HepG2 (cell line): ENCODE measurements around the gene DTD2. TPM values are rescaled to one million over a fixed set of nuclear protein-coding genes. Genes with fewer than 3 reads are reported as not detected.

Experiments
- ATAC-seq: fragments of 200-7000 bp; cut with Tn5 transposase; 3 replicates; pipeline ENCODE4 v1.9.1; 2020; ENCODE audit warnings: mild to moderate bottlenecking, moderate library complexity
- BruUV-seq: library from RNA; stranded (reverse); fragments of 400-500 nt; replicated peaks from 2 replicates; lab custom pipeline; 2021; lab: Mats Ljungman, UMichigan
- CTCF ChIA-PET: fragments of 300-600 bp; formaldehyde crosslinking; extraction: SDS; loops from one replicate; lab custom pipeline; 2021; ENCODE audit warnings: low total read pairs, inconsistent platforms, low intra/inter-chr PET ratio; lab: Yijun Ruan, JAX
- POLR2A ChIA-PET: fragments of 350-600 bp; sonication (Branson Sonifier 250); formaldehyde crosslinking; loops from one replicate; lab custom pipeline; 2020; ENCODE audit warnings: antibody characterized with exemption, inconsistent platforms; lab: Yijun Ruan, JAX
- DNase-seq: peaks from one replicate; pipeline ENCODE4 v3.0.0-alpha.2; 2015; ENCODE audit warnings: low spot score
- FAIRE-seq: peaks from 3 replicates; lab custom pipeline; 2011; peaks lifted over from hg19 to GRCh38; lab: Jason Lieb, UNC
- H2AFZ ChIP-seq: one replicate; pipeline ENCODE4 v1.6.1; 2011; ENCODE audit warnings: low read length, inconsistent platforms
- H3K27ac ChIP-seq: fragments of 300-600 bp; 3 replicates; pipeline ENCODE4 v1.8.0; 2011; ENCODE audit warnings: mixed run types, mild to moderate bottlenecking, mixed read lengths, low read length, inconsistent platforms; ENCODE audit not compliant: insufficient read depth; ENCODE audit errors: extremely low read length
- H3K27me3 ChIP-seq, 2 experiments: fragments of 200-600 bp in 1 of 2; 2 replicates in 1 of 2; 3 replicates in 1 of 2; pipeline versions ENCODE4 v1.6.0 to v1.8.0; 2011; ENCODE audit warnings: low read length in 2 of 2, mild to moderate bottlenecking in 2 of 2, moderate library complexity in 2 of 2, inconsistent platforms in 1 of 2; ENCODE audit not compliant: insufficient read depth in 2 of 2, control insufficient read depth in 1 of 2
- H3K36me3 ChIP-seq, 2 experiments: fragments of 200-600 bp in 1 of 2; replicated peaks in 1 of 2; 2 replicates in 1 of 2; 3 replicates in 1 of 2; pipeline versions ENCODE4 v1.5.1 to v1.8.0; 2011; ENCODE audit warnings: low read length in 2 of 2, inconsistent platforms in 1 of 2; ENCODE audit not compliant: insufficient read depth in 2 of 2, control insufficient read depth in 1 of 2
- H3K4me1 ChIP-seq: 2 replicates; pipeline ENCODE4 v1.5.1; 2012; ENCODE audit warnings: low read length, inconsistent platforms; ENCODE audit not compliant: insufficient read depth
- H3K4me2 ChIP-seq: 2 replicates; pipeline ENCODE4 v1.6.0; 2011; ENCODE audit warnings: low read depth, low read length, inconsistent platforms
- H3K4me3 ChIP-seq, 3 experiments: fragments of 200-600 bp in 1 of 3; sonication (generic), shearing (Covaris generic) in 1 of 3; replicated peaks in 1 of 3; 2 replicates each; pipeline ENCODE4 v1.5.1; 2011 to 2016; ENCODE audit warnings: low read length in 3 of 3, inconsistent platforms in 2 of 3, low read depth in 2 of 3, mild to moderate bottlenecking in 2 of 3, control low read depth in 1 of 3, mixed read lengths in 1 of 3; ENCODE audit not compliant: insufficient read depth in 1 of 3
- H3K79me2 ChIP-seq: one replicate; pipeline ENCODE4 v1.6.1; 2011; ENCODE audit warnings: low read length, inconsistent platforms; ENCODE audit not compliant: insufficient read depth
- H3K9ac ChIP-seq: 2 replicates; pipeline ENCODE4 v1.6.0; 2011; ENCODE audit warnings: mild to moderate bottlenecking, low read depth, low read length, inconsistent platforms; ENCODE audit not compliant: insufficient read depth
- H3K9me3 ChIP-seq: 2 replicates; pipeline ENCODE4 v1.5.1; 2012; ENCODE audit warnings: mild to moderate bottlenecking, low read length
- H4K20me1 ChIP-seq: 2 replicates; pipeline ENCODE4 v1.6.0; 2011; ENCODE audit warnings: inconsistent platforms, mild to moderate bottlenecking, low read length, moderate library complexity; ENCODE audit not compliant: insufficient read depth
- ATF7 ChIP-seq, 2 experiments: fragments of 450-650 bp in 1 of 2; sonication (generic) in 1 of 2; formaldehyde crosslinking in 1 of 2; IDR thresholded peaks; 2 replicates each; pipeline versions ENCODE4 v1.4.0 to v1.6.1; 2016 to 2020; ENCODE audit warnings: antibody characterized with exemption in 1 of 2, mild to moderate bottlenecking in 1 of 2, missing genetic modification reagents in 1 of 2
- BORCS8-MEF2B ChIP-seq: sonication (generic); formaldehyde crosslinking; IDR thresholded peaks from 2 replicates; pipeline ENCODE4 v1.8.0; 2022; ENCODE audit warnings: mild to moderate bottlenecking, missing genetic modification reagents
- FOXA1 ChIP-seq, 2 experiments: fragments of 450-650 bp in 1 of 2; sonication (generic) in 1 of 2; formaldehyde crosslinking in 1 of 2; IDR thresholded peaks; 2 replicates each; pipeline versions ENCODE4 v1.4.0 to v1.6.1; 2016 to 2020; ENCODE audit warnings: missing genetic modification reagents in 1 of 2
- FOXJ3 ChIP-seq: sonication (generic); formaldehyde crosslinking; IDR thresholded peaks from 2 replicates; pipeline ENCODE4 v1.4.0; 2020; ENCODE audit warnings: missing genetic modification reagents, mild to moderate bottlenecking, borderline replicate concordance
- NCOR1 ChIP-seq: fragments of 200-600 bp; sonication (generic); IDR thresholded peaks from 2 replicates; pipeline ENCODE4 v1.7.0; 2017; ENCODE audit warnings: antibody characterized with exemption, low read length, borderline replicate concordance
- NONO ChIP-seq, 2 experiments: fragments of 450-650 bp in 1 of 2; sonication (generic) in 1 of 2; formaldehyde crosslinking in 1 of 2; IDR thresholded peaks in 1 of 2; conservative IDR thresholded peaks in 1 of 2; 2 replicates each; pipeline versions ENCODE4 v1.6.1 to v1.8.0; 2017 to 2022; ENCODE audit warnings: mild to moderate bottlenecking in 1 of 2, missing genetic modification reagents in 1 of 2, moderate library complexity in 1 of 2
- PHF8 ChIP-seq: sonication (generic); formaldehyde crosslinking; IDR thresholded peaks from 2 replicates; pipeline ENCODE4 v1.5.0; 2020; ENCODE audit warnings: missing genetic modification reagents
- POGZ ChIP-seq: sonication (generic); formaldehyde crosslinking; IDR thresholded peaks from 2 replicates; pipeline ENCODE4 v1.4.0; 2020; ENCODE audit warnings: mild to moderate bottlenecking, missing genetic modification reagents
- POLR2G ChIP-seq: fragments of 200-400 bp; formaldehyde crosslinking; IDR thresholded peaks from 2 replicates; pipeline ENCODE4 v1.6.1; 2018; ENCODE audit warnings: mild to moderate bottlenecking, low read depth, low read length, moderate library complexity
- RARA ChIP-seq: IDR thresholded peaks from 2 replicates; pipeline ENCODE4 v1.6.1; 2016; ENCODE audit warnings: missing genetic modification reagents, missing compliant biosample characterization
- RBM22 ChIP-seq: fragments of 200-400 bp; formaldehyde crosslinking; optimal IDR thresholded peaks from 2 replicates; pipeline ENCODE3; 2017; ENCODE audit warnings: mild to moderate bottlenecking, low read length, moderate library complexity
- TAF15 ChIP-seq: fragments of 200-400 bp; formaldehyde crosslinking; IDR thresholded peaks from one replicate; pipeline ENCODE4 v1.6.1; 2018; ENCODE audit warnings: mild to moderate bottlenecking, low read depth, low read length; ENCODE audit not compliant: poor library complexity, severe bottlenecking
- ZFAT ChIP-seq: sonication (generic); formaldehyde crosslinking; conservative IDR thresholded peaks from 2 replicates; pipeline ENCODE4 v1.8.1; 2023; ENCODE audit warnings: missing genetic modification reagents, inconsistent platforms
- ZFY ChIP-seq: sonication (generic); formaldehyde crosslinking; IDR thresholded peaks from 2 replicates; pipeline ENCODE4 v1.4.0; 2020; ENCODE audit warnings: missing genetic modification reagents
- ZNF124 ChIP-seq: sonication (generic); formaldehyde crosslinking; IDR thresholded peaks from 2 replicates; pipeline ENCODE4 v1.4.0; 2020; ENCODE audit warnings: missing genetic modification reagents
- ZNF460 ChIP-seq: sonication (generic); formaldehyde crosslinking; IDR thresholded peaks from 2 replicates; pipeline ENCODE4 v1.5.1; 2020; ENCODE audit warnings: missing genetic modification reagents, mild to moderate bottlenecking, borderline replicate concordance
- ZNF605 ChIP-seq: sonication (generic); formaldehyde crosslinking; IDR thresholded peaks from 2 replicates; pipeline ENCODE4 v1.8.0; 2022; ENCODE audit warnings: mild to moderate bottlenecking, missing genetic modification reagents
- WGBS: methylation state at CpG from one replicate; pipeline ENCODE4 v1.1.6; 2017; ENCODE audit warnings: low lambda C conversion rate; 5-methylcytosine and 5-hydroxymethylcytosine counted together
- in situ Hi-C: cut with HindIII; loops from 2 replicates; pipeline ENCODE4 v1.10.0; 2017; ENCODE audit warnings: low pct_unique_long_range_greater_than_20kb; ENCODE audit not compliant: extremely low pct_ligation_motif_present
- intact Hi-C: fragments of 100-400 bp; cut with micrococcal nuclease; formaldehyde crosslinking; loops from one replicate; pipeline ENCODE4 v1.10.0; 2022; ENCODE audit not compliant: unreplicated experiment
- polyA plus RNA-seq, 8 experiments: library from polyadenylated mRNA; depleted of rRNA in 3 of 8; stranded (reverse) in 7 of 8; unstranded in 1 of 8; fragments of >200 nt; fragmentation: Illumina TruSeq in 4 of 8; extraction: Trizol in 4 of 8; gene quantifications; 2 replicates each; pipeline versions ENCODE4 v1.2.1 to v1.2.3, GENCODE V29; 2011 to 2016; ENCODE audit warnings: low read depth in 4 of 8, missing spikeins in 1 of 8, mixed read lengths in 1 of 8; ENCODE audit not compliant: insufficient read depth in 1 of 8
- total RNA-seq, 5 experiments: library from RNA; depleted of rRNA; stranded (reverse); fragments of >200 nt; fragmentation: Illumina TruSeq; extraction: Trizol; gene quantifications; 2 replicates each; pipeline ENCODE4 v1.2.3, GENCODE V29; 2016; ENCODE audit warnings: low read depth in 1 of 5
- TF ChIP-seq, protein P1 (sequence below): conservative IDR thresholded peaks from 2 replicates; pipeline ENCODE4 v1.6.1; 2018; ENCODE audit warnings: missing genetic modification reagents
- TF ChIP-seq, protein P2 (sequence below): sonication (generic); formaldehyde crosslinking; IDR thresholded peaks from 2 replicates; pipeline ENCODE4 v1.4.0; 2020; ENCODE audit warnings: missing genetic modification reagents, borderline replicate concordance
- TF ChIP-seq, protein P3 (sequence below): sonication (generic); formaldehyde crosslinking; IDR thresholded peaks from 2 replicates; pipeline ENCODE4 v1.4.0; 2020; ENCODE audit warnings: low read depth, mild to moderate bottlenecking, missing genetic modification reagents

Gene DTD2
- total and polyA plus RNA-seq, 2 of the 13 experiments (the other 11 are each of a cell fraction or from before 2014, with no cell fraction given): 22.3 to 49.8 TPM

- no peaks in the 10 kb centered on the region for H4K20me1 ChIP-seq
- no peaks in the 10 kb centered on the region for H3K9me3 ChIP-seq
- intact Hi-C loops (no loop called here), in situ Hi-C loops (no loop called here)
- H3K79me2 ChIP-seq: no peaks in the 10 kb centered on the region
- H3K4me3 ChIP-seq: no peak overlapping the region
- DNase-seq (no peak), FAIRE-seq (no peak), ATAC-seq (peak; percentile 34; the same call in 2 of the 3 replicates)
- WGBS: 37% methylated on average over 2 of the region's 2 CpGs
- ChIA-PET CTCF (no interaction called here), POLR2A (no interaction called here)
- H2AFZ ChIP-seq: no peak overlapping the region
- no peaks in the 10 kb centered on the region for H3K36me3 ChIP-seq
- no peak overlapping the region for H3K9ac ChIP-seq
- H3K4me2 ChIP-seq: no peak overlapping the region
- H3K27me3 ChIP-seq: no peaks in the 10 kb centered on the region; a peak in 1 of 5 replicates
- no TSS peak for BruUV-seq
- no peaks in the 10 kb centered on the region for H3K4me1 ChIP-seq
- no peak overlapping the region for H3K27ac ChIP-seq
- TF ChIP-seq, protein P1, sequence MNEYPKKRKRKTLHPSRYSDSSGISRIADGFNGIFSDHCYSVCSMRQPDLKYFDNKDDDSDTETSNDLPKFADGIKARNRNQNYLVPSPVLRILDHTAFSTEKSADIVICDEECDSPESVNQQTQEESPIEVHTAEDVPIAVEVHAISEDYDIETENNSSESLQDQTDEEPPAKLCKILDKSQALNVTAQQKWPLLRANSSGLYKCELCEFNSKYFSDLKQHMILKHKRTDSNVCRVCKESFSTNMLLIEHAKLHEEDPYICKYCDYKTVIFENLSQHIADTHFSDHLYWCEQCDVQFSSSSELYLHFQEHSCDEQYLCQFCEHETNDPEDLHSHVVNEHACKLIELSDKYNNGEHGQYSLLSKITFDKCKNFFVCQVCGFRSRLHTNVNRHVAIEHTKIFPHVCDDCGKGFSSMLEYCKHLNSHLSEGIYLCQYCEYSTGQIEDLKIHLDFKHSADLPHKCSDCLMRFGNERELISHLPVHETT (CRISPR knock-in tag): no peak
- TF ChIP-seq FOXJ3 (CRISPR knock-in tag) (no peak), RBM22 (no peak), BORCS8-MEF2B (CRISPR knock-in tag) (no peak), FOXA1 (IDR thresholded peaks at IDR 0.05) (peak; percentile 28; the same call in 1 of the 2 replicates), FOXA1 (CRISPR knock-in tag; IDR thresholded peaks at IDR 0.05) (no peak), ZFAT (no peak), TAF15 (no peak), ZNF460 (CRISPR knock-in tag) (no peak), ZFY (CRISPR knock-in tag) (no peak), ZNF124 (CRISPR knock-in tag) (no peak), NONO (IDR thresholded peaks at IDR 0.05) (peak; percentile 86), NONO (CRISPR knock-in tag; conservative IDR thresholded peaks at IDR 0.05) (no peak), POLR2G (no peak), NCOR1 (no peak), RARA (no peak), PHF8 (CRISPR knock-in tag) (no peak), ZNF605 (no peak), POGZ (CRISPR knock-in tag) (no peak), ATF7 (IDR thresholded peaks at IDR 0.05) (0 out of 2 replicates have a peak, but pooled peaks have one; percentile 4), ATF7 (CRISPR knock-in tag; IDR thresholded peaks at IDR 0.05) (no peak)
- TF ChIP-seq, protein P2, sequence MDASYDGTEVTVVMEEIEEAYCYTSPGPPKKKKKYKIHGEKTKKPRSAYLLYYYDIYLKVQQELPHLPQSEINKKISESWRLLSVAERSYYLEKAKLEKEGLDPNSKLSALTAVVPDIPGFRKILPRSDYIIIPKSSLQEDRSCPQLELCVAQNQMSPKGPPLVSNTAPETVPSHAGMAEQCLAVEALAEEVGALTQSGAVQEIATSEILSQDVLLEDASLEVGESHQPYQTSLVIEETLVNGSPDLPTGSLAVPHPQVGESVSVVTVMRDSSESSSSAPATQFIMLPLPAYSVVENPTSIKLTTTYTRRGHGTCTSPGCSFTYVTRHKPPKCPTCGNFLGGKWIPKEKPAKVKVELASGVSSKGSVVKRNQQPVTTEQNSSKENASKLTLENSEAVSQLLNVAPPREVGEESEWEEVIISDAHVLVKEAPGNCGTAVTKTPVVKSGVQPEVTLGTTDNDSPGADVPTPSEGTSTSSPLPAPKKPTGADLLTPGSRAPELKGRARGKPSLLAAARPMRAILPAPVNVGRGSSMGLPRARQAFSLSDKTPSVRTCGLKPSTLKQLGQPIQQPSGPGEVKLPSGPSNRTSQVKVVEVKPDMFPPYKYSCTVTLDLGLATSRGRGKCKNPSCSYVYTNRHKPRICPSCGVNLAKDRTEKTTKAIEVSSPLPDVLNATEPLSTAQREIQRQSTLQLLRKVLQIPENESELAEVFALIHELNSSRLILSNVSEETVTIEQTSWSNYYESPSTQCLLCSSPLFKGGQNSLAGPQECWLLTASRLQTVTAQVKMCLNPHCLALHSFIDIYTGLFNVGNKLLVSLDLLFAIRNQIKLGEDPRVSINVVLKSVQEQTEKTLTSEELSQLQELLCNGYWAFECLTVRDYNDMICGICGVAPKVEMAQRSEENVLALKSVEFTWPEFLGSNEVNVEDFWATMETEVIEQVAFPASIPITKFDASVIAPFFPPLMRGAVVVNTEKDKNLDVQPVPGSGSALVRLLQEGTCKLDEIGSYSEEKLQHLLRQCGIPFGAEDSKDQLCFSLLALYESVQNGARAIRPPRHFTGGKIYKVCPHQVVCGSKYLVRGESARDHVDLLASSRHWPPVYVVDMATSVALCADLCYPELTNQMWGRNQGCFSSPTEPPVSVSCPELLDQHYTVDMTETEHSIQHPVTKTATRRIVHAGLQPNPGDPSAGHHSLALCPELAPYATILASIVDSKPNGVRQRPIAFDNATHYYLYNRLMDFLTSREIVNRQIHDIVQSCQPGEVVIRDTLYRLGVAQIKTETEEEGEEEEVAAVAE (CRISPR knock-in tag): no peak
- TF ChIP-seq, protein P3, sequence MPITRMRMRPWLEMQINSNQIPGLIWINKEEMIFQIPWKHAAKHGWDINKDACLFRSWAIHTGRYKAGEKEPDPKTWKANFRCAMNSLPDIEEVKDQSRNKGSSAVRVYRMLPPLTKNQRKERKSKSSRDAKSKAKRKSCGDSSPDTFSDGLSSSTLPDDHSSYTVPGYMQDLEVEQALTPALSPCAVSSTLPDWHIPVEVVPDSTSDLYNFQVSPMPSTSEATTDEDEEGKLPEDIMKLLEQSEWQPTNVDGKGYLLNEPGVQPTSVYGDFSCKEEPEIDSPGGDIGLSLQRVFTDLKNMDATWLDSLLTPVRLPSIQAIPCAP (CRISPR knock-in tag): no peak
Observed at GRCh38 chr14:31486764-31487163, 29.5 kb upstream of the DTD2 start.
